Activated effector memory CD4-positive, alpha-beta T cell treated with Interleukin-2 at 50 U/mL for 16 hours (primary cell): Measurements from ENCODE around the gene PRKD1.

Experiments
- DNase-seq: peaks from one replicate; pipeline ENCODE4 v3.0.0-alpha.2; 2020

PRKD1 gene

DNA sequence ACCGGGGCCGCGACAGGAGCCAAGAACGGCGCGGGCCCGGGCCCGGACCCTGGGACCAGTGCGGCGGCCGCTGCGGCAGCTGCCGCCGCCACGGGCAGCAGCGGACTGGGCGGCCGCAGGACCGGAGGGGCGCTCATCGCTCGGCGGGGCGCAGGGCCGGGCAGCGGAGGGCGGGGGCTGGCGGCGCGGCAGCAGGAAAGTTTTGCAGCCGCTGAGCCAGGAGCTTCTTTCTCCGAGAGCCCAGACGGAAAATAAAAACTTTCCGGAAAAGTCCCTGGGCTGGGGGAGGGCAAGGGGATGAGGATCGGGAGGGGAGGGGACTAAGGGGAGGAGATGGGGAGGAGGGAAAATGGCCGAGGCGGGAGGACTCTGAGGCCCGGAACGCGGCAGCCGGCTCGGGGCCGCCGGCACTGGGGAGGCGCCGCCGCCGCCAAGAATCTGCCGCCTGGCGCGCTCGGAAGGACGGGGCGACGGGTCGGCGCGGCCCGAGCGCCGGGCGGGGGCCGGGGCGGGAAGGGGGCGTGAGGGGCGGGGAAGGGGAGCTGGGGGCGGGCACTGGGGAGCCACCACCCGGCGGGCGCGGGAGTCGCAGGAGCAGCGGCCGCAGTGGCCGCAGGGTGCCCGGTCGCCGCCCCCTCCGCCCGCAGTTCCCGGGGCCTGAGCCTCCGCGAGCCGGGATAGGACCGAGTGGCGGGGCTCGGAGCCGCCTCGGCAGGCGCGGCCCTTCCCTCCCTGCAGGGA lies at the start of gene PRKD1:
PRKD1 (minus strand) TSS at position 472 of the 741 bp plus-strand sequence.
- no peak for DNase-seq

GRCh38 chr14:29971101-29971500 lies 43.5 kb upstream of the PRKD1 start:
- DNase-seq: no peak

DNA sequence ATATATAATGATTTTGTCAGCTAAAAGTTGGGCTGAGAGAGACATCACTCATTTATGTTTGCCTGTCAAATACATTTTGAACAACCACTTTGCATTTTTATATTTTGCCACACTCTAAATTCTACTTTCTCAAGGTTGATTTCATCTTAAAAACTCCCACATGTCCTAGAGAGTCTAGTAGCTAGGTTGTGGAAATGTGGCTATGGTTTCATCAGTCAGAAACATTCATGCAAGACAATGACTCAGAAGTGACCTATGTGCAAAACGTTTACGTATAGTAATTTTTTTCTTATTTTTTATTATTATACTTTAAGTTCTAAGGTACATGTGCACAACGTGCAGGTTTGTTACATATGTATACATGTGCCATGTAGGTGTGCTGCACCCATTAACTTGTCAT lies 27.4 kb upstream of the PRKD1 start:
- no peak for DNase-seq

GRCh38 chr14:29953501-29953900 lies 25.9 kb upstream of the PRKD1 start:
- no peak for DNase-seq

GRCh38 chr14:29944091-29944490 lies 16.4 kb upstream of the PRKD1 start:
- DNase-seq: no peak

- no peak for DNase-seq
Observed at GRCh38 chr14:29941401-29941800, 13.8 kb upstream of the PRKD1 start.

DNA sequence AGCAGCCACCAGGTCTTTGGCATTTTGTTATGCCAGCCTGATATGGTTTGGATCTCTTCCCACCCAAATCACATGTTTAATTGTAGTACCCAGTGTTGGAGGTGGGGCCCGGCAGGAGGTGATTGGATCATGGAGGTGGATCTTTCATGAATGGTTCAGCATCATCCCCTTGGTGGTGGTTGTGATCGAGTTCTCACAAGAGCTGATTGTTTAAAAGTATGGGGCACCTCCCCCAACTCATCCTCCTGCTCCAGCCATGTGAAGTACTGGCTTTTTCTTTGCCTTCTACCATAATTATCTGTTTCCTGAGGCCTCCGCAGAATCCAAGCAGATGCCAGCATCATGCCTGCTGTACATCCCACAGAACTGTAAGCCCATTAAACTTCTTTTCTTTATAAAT lies 12.8 kb upstream of the PRKD1 start:
- DNase-seq: no peak

DNA sequence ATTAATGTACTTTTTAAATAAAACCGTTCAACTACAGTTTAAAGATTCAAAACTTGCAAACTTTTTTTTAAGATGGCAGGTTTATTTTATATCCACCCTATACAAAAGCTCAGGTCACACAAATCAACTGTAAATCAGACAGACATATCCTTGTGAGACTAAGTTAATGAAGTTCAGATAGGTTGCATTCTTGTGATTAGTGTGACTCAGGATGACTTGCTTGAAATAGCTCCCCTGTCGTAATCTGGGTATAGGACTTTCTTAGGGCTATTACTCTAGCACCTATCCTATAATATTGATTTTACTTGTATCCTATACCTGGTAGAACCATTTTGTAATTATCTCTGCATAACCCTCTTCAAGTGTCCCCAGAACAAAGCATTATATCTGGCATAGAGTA lies 9.5 kb upstream of the PRKD1 start:
- DNase-seq: no peak

- DNase-seq: no peak
Observed at GRCh38 chr14:29930283-29930682, 2.6 kb upstream of the PRKD1 start.

DNA sequence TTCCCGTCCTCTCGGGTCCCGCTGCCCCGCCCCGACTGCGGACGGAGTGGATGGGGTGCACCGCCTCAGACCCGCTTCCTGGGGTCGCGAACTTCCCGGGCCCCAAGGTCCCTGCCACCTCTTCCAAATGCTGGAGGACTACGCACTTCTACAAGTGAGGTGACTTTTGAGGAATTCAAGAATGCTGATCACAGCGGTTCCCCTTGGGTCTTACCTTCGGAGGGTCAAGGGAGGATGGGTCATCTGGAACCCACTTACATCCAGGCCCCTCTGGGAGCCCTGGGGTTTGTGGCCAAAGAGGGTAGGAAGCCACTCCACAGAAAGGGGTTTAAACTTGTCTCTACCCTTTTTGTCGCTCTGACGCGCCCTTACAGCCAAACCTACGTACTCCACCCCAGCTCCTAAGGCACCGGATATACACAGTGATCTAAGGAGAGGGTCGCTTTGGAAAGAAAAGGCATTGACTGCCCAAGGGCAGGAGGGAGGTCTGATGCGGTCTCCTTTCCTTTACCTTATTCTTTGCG lies 532 bp upstream of the PRKD1 start:
- no peak for DNase-seq

DNA sequence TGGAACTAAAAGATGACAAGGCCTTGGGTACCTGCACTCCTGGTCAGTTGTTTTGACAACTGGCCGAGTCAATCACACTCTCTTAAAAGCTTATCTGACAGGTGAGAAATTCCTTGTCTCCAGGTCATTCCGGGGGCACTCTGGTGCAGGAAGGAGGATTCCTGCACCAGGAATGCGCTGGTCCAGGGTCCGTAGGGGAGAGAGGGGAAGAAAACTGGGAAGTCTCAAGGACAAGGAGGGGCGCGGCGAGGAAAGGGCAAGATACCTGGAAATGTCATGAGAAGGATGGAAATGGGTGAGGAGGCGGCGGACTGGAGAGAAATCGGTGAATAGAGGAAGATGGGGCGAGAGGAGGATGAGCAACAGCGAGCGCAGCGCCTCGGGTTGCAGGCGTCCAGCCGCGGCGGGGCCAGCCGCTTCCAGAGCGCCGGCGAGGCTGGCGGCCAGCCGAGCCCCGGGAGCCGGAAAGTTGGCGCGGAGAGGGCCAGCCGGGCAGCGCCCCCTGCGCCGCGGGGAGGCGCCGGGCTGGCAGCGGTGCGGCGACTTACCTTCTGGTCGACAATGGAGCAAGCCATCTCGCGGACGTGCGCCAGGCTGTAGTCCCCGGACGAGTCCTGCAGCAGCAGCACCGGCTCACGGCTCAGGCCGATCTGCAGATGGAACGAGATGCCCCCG lies 809 bp downstream of the PRKD1 start:
- no peak for DNase-seq

DNA sequence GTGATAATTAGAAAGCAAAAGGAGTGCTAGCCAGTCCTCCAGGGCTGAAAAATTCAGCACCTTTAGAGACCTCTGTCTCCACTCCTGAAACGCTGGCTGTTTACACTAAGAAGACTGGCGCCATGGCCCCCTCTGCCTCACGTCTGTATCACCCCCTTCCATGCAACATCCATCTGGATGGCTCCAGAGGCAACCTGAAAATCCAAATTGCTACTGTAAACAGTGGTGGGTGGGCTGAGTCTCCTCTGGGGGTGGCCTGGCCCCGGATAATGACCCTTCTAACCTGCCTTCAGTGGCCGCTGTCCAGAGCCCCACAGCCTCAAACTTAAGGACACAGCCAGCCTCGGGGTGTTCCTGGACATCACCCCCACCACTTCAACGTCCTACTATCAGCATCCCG lies 1.4 kb downstream of the PRKD1 start:
- DNase-seq: no peak

- no peak for DNase-seq
Observed at GRCh38 chr14:29925736-29926135, 1.9 kb downstream of the PRKD1 start.

DNA sequence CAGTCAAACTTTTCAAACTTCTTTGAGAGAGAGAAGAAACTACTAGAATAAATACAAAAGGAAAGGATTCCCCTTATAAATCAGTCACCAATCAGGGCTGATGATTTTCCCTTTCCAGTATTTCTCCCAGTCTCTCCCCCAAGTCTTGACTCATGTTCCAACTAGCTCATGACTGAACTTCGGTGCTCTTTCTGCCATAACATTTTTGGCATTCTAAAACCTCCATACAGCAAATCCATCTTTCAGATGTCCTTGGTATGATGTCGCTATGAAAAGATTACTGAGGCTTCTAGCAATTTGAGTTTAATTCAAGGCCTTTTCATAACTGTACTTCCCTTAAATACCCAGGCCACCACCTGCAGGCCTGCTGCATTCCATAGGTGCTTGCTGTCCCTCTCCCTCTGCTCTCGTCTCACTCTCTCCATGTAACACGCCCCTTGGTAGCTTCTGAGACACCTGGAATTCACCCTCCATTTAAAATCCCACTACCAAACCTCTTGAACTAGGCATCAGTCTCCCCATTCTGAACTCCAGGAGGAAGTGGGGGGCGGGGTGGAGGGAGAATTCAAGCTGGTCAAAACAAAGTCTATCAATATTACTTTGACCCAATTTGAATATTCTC lies 2.4 kb downstream of the PRKD1 start:
- DNase-seq: no peak

DNA sequence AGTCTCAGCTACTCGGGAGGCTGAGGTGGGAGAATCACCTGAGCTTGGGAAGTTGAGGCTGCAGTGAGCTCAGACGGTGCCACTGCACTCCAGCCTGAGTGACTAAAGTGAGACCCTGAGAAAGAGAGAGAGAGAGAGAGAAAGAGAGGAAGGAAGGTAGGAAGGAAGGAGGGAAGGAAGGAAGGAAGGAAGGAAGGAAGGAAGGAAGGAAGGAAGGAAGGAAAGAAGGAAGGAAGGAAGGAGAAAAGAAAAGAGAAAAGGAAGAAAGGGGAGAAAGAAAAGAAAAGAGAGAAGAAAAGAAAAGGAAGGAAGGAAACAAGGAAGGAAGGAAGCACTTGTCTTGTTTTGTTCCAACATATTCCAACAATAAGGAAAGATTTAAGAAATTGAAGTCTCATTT lies 7.8 kb downstream of the PRKD1 start:
- no peak for DNase-seq

- DNase-seq: no peak
Observed at GRCh38 chr14:29918981-29919380, 8.7 kb downstream of the PRKD1 start.

DNA sequence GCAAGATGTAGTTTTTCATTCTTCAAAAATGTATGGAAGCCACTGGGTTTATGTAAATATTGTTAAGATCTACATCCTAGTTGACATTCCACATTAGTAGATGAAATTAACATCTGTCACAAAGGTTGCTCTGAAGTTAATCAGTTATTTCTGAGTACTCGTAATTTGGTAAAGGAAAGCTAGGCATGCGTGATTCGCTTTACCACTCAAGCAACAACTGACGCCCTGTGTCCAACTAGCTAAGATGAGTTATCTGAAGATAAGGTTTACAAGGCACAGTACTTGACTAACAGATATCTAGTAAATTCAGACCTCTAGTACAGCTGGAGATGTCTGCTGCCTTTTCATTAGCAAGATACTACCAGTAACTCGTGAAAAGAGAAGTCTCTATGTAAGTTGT lies 14.1 kb downstream of the PRKD1 start:
- no peak for DNase-seq

DNA sequence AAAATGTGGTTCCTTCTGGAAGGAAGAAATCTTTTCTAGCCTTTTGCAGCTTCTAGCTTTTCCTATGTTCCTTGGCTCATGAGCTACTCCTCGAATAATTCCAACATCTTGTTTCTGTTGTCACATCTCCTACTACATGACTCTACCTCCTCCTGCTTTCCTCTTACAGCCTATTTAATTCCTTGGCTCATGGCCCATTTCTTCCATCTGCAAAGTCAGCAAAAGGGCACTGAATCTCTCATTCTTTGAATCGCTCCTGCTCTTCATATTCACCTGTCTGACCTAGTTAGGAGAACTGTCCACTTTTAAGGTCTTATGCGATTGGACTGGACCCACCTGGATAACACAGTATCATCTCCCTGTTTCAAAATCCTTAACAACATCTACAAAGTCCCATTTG lies 15.8 kb downstream of the PRKD1 start:
- no peak for DNase-seq

- no peak for DNase-seq
Observed at GRCh38 chr14:29908652-29909577, 18.7 kb downstream of the PRKD1 start.

GRCh38 chr14:29906256-29906870 lies 21.3 kb downstream of the PRKD1 start:
- no peak for DNase-seq

GRCh38 chr14:29905543-29905942 lies 22.1 kb downstream of the PRKD1 start:
- no peak for DNase-seq

DNA sequence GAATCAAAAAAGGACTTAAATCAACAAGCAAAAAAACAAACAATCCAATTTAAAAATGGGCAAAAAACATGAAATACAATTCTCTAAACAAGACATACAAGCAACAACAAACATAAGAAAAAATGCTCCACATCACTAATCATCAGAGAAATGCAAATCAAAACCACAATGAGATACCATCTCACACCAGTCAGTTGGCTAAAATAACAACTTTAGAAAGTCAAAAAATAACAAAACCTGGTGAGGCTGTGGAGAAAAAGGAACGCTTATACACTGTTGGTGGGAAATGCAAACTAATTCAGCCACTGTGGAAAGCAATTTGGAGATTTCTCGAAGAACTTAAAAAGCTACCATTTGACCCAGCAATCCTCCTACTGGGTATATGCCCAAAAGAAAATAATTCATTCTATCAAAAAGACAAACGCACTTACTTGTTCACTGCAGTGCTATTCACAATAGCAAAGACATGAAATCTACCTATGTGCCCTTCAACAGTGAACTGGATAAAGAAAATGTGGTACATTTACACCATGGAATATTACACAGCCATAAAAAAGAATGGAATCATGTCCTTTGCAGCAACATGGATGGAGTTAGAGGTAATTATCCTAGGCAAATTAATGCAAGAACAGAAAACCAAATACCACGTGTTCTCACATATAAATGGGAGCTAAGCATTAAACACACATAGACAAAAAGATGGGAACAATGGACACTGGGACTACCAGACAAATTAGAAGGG lies 26.9 kb downstream of the PRKD1 start:
- no peak for DNase-seq
